BLaER1 (cell line): ENCODE results near the gene PTPRT.

Source experiments
- H3K27ac ChIP-seq: shearing (Covaris generic); formaldehyde crosslinking; 2 replicates; pipeline ENCODE4 v1.8.1; 2022
- H3K27me3 ChIP-seq: shearing (Covaris generic); formaldehyde crosslinking; 2 replicates; pipeline ENCODE4 v1.8.1; 2022
- H3K36me3 ChIP-seq: shearing (Covaris generic); formaldehyde crosslinking; 2 replicates; pipeline ENCODE4 v1.8.1; 2022
- H3K4me1 ChIP-seq: shearing (Covaris generic); formaldehyde crosslinking; 2 replicates; pipeline ENCODE4 v1.8.1; 2022
- H3K4me2 ChIP-seq: shearing (Covaris generic); formaldehyde crosslinking; 2 replicates; pipeline ENCODE4 v1.8.1; 2022
- H3K4me3 ChIP-seq: shearing (Covaris generic); formaldehyde crosslinking; 2 replicates; pipeline ENCODE4 v1.8.1; 2022
- H3K9ac ChIP-seq: shearing (Covaris generic); formaldehyde crosslinking; 2 replicates; pipeline ENCODE4 v1.8.1; 2022
- H3K9me3 ChIP-seq: shearing (Covaris generic); formaldehyde crosslinking; 2 replicates; pipeline ENCODE4 v1.8.1; 2022
- H4K20me1 ChIP-seq: shearing (Covaris generic); formaldehyde crosslinking; 2 replicates; pipeline ENCODE4 v1.8.1; 2022
- Cebpa-rat ChIP-seq: shearing (Covaris generic); IDR thresholded peaks from 2 replicates; pipeline ENCODE4 v1.8.1; 2022

PTPRT gene

GRCh38 chr20:42688576-42688975 lies 501.1 kb downstream of the PTPRT start:
- no peak overlapping the region for H3K27ac ChIP-seq
- H3K9me3 ChIP-seq = no peaks in the 10 kb centered on the region
- no peak overlapping the region for H3K9ac ChIP-seq
- H3K27me3 ChIP-seq = no peaks in the 10 kb centered on the region
- no peak overlapping the region for H3K4me3 ChIP-seq
- H3K4me1 ChIP-seq = no peaks in the 10 kb centered on the region
- no peaks in the 10 kb centered on the region for H4K20me1 ChIP-seq
- no peak overlapping the region for H3K4me2 ChIP-seq
- no peaks in the 10 kb centered on the region for H3K36me3 ChIP-seq
- TF ChIP-seq Cebpa-rat = no peak

GRCh38 chr20:42686057-42686456 lies 503.6 kb downstream of the PTPRT start:
- Histone ChIP-seq H3K27me3 (no peaks in the 10 kb centered on the region), H3K27ac (no peak overlapping the region), H3K9me3 (no peaks in the 10 kb centered on the region), H3K4me1 (no peaks in the 10 kb centered on the region), H4K20me1 (no peaks in the 10 kb centered on the region), H3K36me3 (no peaks in the 10 kb centered on the region), H3K4me3 (no peak overlapping the region), H3K9ac (no peak overlapping the region), H3K4me2 (no peak overlapping the region)
- no peak for TF ChIP-seq Cebpa-rat

- Histone ChIP-seq H3K27me3 (no peaks in the 10 kb centered on the region), H3K9me3 (no peaks in the 10 kb centered on the region), H3K27ac (no peak overlapping the region), H3K4me1 (no peaks in the 10 kb centered on the region), H4K20me1 (no peaks in the 10 kb centered on the region), H3K36me3 (no peaks in the 10 kb centered on the region), H3K4me3 (no peak overlapping the region), H3K9ac (no peak overlapping the region), H3K4me2 (no peak overlapping the region)
- TF ChIP-seq Cebpa-rat = no peak
Observed at GRCh38 chr20:42678895-42679294, 510.8 kb downstream of the PTPRT start.

- Histone ChIP-seq H3K9ac (no peak overlapping the region), H4K20me1 (no peaks in the 10 kb centered on the region), H3K27me3 (no peaks in the 10 kb centered on the region), H3K4me3 (no peak overlapping the region), H3K36me3 (no peaks in the 10 kb centered on the region), H3K4me2 (no peak overlapping the region), H3K4me1 (peaks cover 5% of the 10 kb centered on the region; the same call in 1 of the 2 replicates), H3K27ac (no peak overlapping the region), H3K9me3 (no peaks in the 10 kb centered on the region)
- TF ChIP-seq Cebpa-rat = no peak
Observed at GRCh38 chr20:42656130-42656529, 533.6 kb downstream of the PTPRT start.

GRCh38 chr20:42652266-42652665 lies 537.4 kb downstream of the PTPRT start:
- Histone ChIP-seq H3K4me2 (no peak overlapping the region), H3K4me1 (peaks cover 5% of the 10 kb centered on the region; the same call in 1 of the 2 replicates), H3K27ac (no peak overlapping the region), H3K36me3 (no peaks in the 10 kb centered on the region), H3K27me3 (no peaks in the 10 kb centered on the region), H4K20me1 (no peaks in the 10 kb centered on the region), H3K4me3 (no peak overlapping the region), H3K9ac (no peak overlapping the region), H3K9me3 (no peaks in the 10 kb centered on the region)
- TF ChIP-seq Cebpa-rat = no peak

GRCh38 chr20:42650191-42650746 lies 539.4 kb downstream of the PTPRT start:
- Histone ChIP-seq H3K4me2 (no peak overlapping the region), H3K4me1 (no peaks in the 10 kb centered on the region), H3K9ac (no peak overlapping the region), H3K27me3 (no peaks in the 10 kb centered on the region), H3K9me3 (no peaks in the 10 kb centered on the region), H3K36me3 (no peaks in the 10 kb centered on the region), H3K4me3 (no peak overlapping the region), H3K27ac (no peak overlapping the region), H4K20me1 (no peaks in the 10 kb centered on the region)
- no peak for TF ChIP-seq Cebpa-rat

- no peaks in the 10 kb centered on the region for H3K9me3 ChIP-seq
- TF ChIP-seq Cebpa-rat = no peak
- H3K9ac ChIP-seq = no peak overlapping the region
Observed at GRCh38 chr20:42649748-42650147, 540.0 kb downstream of the PTPRT start.

GRCh38 chr20:42646250-42646649 lies 543.5 kb downstream of the PTPRT start:
- no peak overlapping the region for H3K4me2 ChIP-seq
- no peaks in the 10 kb centered on the region for H3K4me1 ChIP-seq
- no peak overlapping the region for H3K9ac ChIP-seq
- no peaks in the 10 kb centered on the region for H3K36me3 ChIP-seq
- no peaks in the 10 kb centered on the region for H4K20me1 ChIP-seq
- no peak for TF ChIP-seq Cebpa-rat
- no peak overlapping the region for H3K27ac ChIP-seq
- H3K9me3 ChIP-seq = no peaks in the 10 kb centered on the region
- no peaks in the 10 kb centered on the region for H3K27me3 ChIP-seq
- H3K4me3 ChIP-seq = no peak overlapping the region

More at GRCh38 chr20:42649748-42650147, 540.0 kb downstream of the PTPRT start:
- no peaks in the 10 kb centered on the region for H3K4me1 ChIP-seq
- no peaks in the 10 kb centered on the region for H3K36me3 ChIP-seq
- no peak overlapping the region for H3K4me3 ChIP-seq
- no peak overlapping the region for H3K27ac ChIP-seq
- no peaks in the 10 kb centered on the region for H3K27me3 ChIP-seq
- H3K4me2 ChIP-seq = no peak overlapping the region
- H4K20me1 ChIP-seq = no peaks in the 10 kb centered on the region

GRCh38 chr20:42641886-42642285 lies 547.8 kb downstream of the PTPRT start:
- Histone ChIP-seq H3K4me3 (no peak overlapping the region), H3K9ac (no peak overlapping the region), H3K36me3 (no peaks in the 10 kb centered on the region), H3K27me3 (no peaks in the 10 kb centered on the region), H3K4me2 (no peak overlapping the region), H3K9me3 (no peaks in the 10 kb centered on the region), H3K4me1 (no peaks in the 10 kb centered on the region), H3K27ac (no peak overlapping the region), H4K20me1 (no peaks in the 10 kb centered on the region)
- no peak for TF ChIP-seq Cebpa-rat

GRCh38 chr20:42639140-42639539 lies 550.6 kb downstream of the PTPRT start:
- Histone ChIP-seq H4K20me1 (no peaks in the 10 kb centered on the region), H3K27me3 (no peaks in the 10 kb centered on the region), H3K9ac (no peak overlapping the region), H3K4me2 (no peak overlapping the region), H3K4me3 (no peak overlapping the region), H3K9me3 (no peaks in the 10 kb centered on the region), H3K27ac (no peak overlapping the region), H3K36me3 (no peaks in the 10 kb centered on the region), H3K4me1 (no peaks in the 10 kb centered on the region)
- TF ChIP-seq Cebpa-rat = no peak
